Stimulated activated CD4-positive, alpha-beta T cell treated with anti-CD3 and anti-CD28 coated beads, Interleukin-15, amount 100 ng/mL, for 48 hours (primary cell): ENCODE results near the gene MFN2.
"Not testable (repeated sequence)": the region's sequence is repeated elsewhere in the genome, so short reads cannot be mapped to it uniquely, and the experiment has no call there.

ENCODE experiments used
- DNase-seq, 2 donors: peaks; one replicate each; pipeline ENCODE4 v3.0.0-alpha.2; 2020; ENCODE audit warnings: low read depth in 2 of 2

MFN2 gene

GRCh38 chr1:11998636-11999035 lies 18.4 kb downstream of the MFN2 start:
- DNase-seq: no peak

GRCh38 chr1:11999236-11999635 lies 19.0 kb downstream of the MFN2 start:
- DNase-seq: no peak

DNA sequence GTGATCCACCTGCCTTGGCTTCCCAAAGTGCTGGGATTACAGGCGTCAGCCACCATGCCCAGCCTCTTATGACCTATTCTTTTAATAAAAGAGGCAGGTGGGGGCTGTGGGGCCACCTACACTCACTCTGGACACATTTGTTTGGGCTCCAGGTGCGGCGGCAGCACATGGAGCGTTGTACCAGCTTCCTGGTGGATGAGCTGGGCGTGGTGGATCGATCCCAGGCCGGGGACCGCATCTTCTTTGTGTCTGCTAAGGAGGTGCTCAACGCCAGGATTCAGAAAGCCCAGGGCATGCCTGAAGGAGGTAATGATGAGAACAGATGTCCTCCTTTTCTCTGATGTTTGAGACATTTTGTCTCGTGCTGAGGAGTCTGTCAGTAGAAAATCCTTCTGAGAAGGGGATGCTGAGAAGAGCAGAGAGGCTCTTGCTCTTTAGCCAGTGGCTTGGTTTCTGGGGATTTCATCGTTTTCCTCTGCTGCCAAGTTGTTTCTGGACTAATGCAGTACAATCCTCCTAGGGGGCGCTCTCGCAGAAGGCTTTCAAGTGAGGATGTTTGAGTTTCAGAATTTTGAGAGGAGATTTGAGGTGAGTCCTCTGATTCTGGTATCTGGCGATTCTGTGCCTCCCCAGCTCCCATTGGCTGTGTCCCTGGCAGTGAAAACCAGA lies 21.1 kb downstream of the MFN2 start:
- DNase-seq: peak in 1 of 2 donors; percentile 61

GRCh38 chr1:12001996-12002493 lies 21.8 kb downstream of the MFN2 start:
- DNase-seq: no peak

- no peak for DNase-seq
These were observed 23.5 kb downstream of the MFN2 start for GRCh38 chr1:12003762-12004161.

DNA sequence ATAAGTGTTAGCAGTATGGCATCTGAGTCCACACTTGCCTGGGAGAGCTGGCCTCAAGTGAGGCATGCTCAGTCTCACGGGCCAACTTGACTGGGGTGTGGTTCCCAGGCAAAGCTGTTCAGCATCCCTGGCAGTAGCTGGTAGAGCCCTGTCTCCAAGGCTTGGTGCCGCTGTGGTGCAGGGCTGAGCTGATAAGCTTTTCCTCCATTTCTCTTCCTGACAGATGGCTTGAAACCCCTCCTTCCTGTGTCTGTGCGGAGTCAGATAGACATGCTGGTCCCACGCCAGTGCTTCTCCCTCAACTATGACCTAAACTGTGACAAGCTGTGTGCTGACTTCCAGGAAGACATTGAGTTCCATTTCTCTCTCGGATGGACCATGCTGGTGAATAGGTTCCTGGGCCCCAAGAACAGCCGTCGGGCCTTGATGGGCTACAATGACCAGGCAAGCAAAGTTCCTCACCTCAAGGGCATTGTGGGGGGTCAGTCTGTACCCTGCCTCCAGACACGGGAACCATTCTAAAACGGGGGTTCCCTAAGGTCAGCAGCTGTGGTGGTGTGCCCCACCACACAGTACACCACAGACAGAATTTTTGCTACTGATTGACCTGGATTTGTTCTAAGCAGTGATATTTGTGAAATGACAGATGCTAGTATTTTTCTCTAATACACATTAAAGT lies 25.4 kb downstream of the MFN2 start:
- no peak for DNase-seq

DNA sequence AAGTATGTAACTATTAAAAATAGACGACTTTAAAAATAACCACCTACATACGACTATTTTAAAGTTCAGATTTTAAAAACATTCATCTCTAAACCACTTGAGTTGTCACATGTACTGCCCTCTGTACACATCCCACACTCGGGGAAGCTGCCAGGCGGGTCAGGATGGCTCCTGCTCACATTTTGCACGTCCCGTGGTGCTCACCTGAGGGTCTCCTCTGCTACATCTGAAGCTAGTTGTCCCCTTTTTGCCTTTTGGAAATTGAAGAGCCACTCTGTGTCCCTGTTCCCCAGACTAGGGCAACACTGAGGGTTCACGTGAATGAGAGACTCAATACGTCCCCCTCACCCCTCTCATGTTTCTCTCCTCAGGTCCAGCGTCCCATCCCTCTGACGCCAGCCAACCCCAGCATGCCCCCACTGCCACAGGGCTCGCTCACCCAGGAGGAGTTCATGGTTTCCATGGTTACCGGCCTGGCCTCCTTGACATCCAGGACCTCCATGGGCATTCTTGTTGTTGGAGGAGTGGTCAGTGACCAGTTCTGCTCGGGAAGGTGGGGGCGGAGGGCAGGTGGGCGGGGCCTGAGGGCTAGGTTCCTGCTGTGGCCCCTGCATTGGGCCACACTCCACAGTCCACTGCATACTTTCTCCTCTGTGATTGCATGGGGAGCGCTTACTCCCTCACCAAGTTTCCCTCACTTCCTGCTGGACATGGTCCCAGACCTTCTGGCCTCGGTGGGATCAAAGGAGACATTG lies 26.1 kb downstream of the MFN2 start:
- DNase-seq: no peak

DNA sequence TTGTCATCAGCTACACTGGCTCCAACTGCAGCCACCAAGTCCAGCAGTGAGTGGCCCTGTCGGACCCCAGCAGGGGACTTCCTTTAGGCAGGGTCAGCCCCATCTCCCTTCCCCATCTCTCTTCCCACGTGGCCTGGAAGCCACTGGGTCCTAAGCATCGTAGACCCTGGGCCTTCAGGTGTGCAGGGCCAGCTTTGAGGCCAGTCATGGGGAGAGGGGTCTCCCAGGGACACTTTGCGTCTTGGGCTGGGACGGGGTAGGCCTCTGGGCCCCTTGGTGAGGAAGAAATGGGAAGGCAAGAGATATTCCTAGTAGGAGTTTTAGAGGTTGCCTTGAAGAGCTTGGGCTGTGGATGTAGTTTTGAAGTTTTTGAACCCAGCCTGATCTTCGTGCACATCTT lies 27.0 kb downstream of the MFN2 start:
- DNase-seq: no peak

- not testable (repeated sequence) for DNase-seq
These were observed 28.1 kb downstream of the MFN2 start for GRCh38 chr1:12008355-12008754.

DNA sequence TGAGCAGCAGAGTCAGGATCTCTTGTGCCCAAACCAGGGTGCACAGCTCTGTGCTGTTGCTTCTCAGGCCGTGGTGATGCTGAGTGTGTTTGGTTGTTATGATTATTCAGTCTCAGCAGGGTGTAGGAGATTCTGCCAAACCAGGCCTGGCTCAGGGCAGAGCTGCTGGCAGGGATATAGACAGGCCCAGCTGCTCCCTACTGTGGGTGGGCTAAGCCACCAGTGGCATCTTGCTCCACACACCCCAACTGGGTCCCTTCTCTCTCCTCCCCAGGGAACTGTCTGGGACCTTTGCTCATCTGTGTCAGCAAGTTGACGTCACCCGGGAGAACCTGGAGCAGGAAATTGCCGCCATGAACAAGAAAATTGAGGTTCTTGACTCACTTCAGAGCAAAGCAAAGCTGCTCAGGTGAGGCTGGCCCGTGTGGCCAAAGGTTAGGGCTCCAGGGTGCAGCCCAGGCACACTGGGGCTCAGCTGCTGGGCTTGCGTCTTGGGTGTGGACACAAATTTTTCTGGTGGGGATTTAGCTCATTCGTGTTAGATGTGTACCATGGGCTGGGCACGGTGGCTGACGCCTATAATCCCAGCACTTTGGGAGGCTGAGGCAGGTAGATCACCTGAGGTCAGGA lies 29.2 kb downstream of the MFN2 start:
- DNase-seq: no peak

DNA sequence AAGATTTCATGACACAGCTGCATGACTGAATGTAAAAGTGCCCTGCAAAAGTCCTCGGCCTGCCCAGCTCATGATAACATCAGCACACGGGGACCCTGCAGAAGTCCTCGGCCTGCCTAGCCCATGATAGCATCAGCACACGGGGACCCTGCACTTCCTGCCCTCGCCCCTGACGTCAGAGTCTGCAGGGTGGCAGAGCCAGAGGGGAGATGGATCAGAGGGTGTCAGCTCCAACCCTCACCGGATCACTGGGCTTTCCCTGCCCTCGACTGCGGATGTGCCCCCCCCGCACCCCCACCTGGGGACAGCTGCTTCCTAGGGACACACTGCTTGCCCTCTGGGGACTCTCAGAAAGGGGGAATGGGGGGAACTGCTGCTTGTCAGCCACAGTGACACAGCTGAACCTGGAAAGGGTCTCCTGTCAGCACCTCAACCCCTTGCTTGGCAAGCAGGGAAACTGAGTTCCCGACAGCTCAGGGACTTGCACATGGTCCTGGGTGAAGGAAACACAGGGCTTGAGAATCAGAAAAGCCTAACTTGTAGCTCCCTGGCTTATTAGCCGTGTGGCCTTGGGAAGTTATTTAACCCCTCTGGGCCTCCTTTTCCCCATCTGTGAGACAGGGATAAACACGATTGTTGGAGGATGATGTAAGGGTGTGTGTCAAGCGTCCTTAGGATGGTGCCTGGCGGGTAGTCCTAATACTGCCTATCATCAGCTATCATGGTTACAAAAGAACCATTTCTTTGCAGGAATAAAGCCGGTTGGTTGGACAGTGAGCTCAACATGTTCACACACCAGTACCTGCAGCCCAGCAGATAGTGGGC lies 30.7 kb downstream of the MFN2 start:
- DNase-seq: no peak

GRCh38 chr1:12011998-12012397 lies 31.8 kb downstream of the MFN2 start:
- DNase-seq: no peak

DNA sequence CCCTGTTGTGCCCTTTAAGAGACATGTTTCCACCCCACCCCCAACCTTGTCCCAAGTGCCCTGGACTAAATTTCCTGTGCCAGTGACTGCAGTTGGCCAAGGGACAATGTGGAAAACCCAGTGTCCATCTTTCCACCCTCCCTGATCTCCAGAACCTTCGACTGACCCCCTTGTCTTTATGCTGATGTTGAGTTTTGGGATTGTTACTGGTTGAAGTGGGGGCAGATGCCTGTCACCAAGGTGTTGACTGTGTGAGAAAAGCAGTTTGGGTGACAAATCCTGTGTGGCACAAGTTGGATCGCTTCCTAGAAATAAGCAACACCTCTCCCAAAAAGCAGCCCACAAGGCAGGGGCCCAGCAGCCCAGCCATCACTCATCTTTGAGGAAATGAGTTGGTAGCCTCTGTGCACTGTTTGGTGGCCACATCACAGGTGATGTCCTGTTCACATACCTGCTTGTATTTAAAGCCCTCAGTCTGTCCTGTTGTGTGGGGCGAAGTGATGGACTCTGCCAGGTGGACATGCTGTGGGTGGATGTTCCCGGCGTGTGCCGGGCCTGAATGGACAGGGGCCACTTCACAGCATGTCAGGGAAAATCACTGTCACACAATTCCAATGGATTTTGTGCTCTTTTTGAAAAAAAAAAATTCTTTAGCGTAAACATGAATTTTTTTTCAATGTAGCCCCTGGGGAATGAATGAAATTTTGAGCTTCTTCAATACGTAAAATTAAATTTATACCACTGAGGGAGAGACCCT lies 32.5 kb downstream of the MFN2 start:
- DNase-seq: no peak

- no peak for DNase-seq
These were observed 34.1 kb downstream of the MFN2 start for GRCh38 chr1:12014141-12014991.

DNA sequence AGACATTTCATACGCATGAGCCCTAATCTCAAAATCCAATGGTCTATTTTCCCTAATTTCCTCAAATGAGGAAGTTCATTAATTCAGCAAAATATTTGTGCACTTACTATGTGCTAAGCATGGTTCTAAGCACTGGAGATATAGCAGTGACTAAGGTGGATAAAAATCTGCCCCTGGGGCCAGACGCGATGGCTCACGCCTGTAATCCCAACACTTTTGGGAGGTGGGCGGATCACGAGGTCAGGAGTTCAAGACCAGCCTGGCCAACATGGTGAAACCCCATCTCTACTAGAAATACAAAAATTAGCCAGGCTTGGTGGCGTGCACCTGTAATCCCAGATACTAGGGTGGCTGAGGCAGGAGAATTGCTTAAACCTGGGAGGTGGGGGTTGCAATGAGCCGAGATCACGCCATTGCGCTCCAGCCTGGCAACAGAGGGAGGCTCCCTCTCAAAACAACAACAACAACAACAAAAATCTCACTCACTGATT lies 34.8 kb downstream of the MFN2 start:
- DNase-seq: no peak

- no peak for DNase-seq
These were observed 35.3 kb downstream of the MFN2 start for GRCh38 chr1:12015499-12015898.

DNA sequence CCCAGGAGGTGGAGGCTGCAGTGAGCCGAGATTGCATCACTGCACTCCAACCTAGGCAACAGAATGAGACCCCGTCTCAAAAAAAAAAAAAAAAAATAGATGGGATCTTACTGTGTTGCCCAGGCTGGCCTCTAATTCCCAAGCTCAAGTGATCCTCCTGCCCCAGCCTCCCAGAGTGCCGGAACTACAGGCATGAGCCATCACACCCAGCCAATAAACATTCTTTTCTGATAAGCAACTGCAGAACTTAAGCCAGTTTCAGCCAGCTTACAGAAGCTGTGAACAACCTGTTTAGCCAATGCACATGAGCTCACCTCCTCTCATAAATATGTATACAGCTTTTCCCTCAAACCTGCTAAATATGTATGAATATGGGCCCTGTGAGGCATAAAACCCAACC lies 35.9 kb downstream of the MFN2 start:
- DNase-seq: no peak

- no peak for DNase-seq
These were observed 39.7 kb downstream of the MFN2 start for GRCh38 chr1:12019858-12020509.

DNA sequence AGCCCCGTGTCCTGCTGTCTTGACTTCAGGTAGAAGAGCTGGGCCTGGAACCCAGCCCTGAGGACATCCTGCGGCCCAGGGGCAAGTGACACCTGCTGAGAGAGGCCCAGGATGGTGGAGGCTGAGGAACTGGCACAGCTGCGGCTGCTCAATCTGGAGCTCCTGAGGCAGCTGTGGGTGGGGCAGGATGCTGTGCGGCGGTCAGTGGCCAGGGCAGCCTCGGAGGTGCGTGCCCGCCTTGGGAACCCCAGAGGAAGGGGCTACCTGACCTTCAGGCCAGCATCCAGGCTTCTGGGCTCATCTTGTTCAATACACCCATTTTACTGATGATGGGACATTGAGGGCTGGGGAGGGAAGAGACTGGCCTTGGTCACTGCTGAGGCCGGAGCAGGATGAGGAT lies 41.4 kb downstream of the MFN2 start:
- no peak for DNase-seq
